Lower lobe of right lung (tissue), 2 donors: ENCODE data around the gene SPSB2. TPM values are rescaled to one million over a fixed set of nuclear protein-coding genes. Genes with fewer than 3 reads are reported as not detected.

ENCODE experiments used
- ATAC-seq, 2 donors: fragments of 200-7000 bp; cut with Tn5 transposase; one replicate each; pipeline ENCODE4 v1.9.1; 2020 to 2022; ENCODE audit warnings: mild to moderate bottlenecking in 2 of 2, moderate library complexity in 2 of 2
- DNase-seq: peaks from one replicate; pipeline ENCODE4 v3.0.0-alpha.2; 2020
- H3K27ac ChIP-seq: fragments of 200-600 bp; one replicate; pipeline ENCODE4 v1.8.0; 2022
- H3K27me3 ChIP-seq: fragments of 200-600 bp; one replicate; pipeline ENCODE4 v1.8.0; 2022; ENCODE audit warnings: low read depth
- H3K36me3 ChIP-seq: fragments of 200-600 bp; one replicate; pipeline ENCODE4 v1.8.0; 2022; ENCODE audit warnings: mild to moderate bottlenecking
- H3K4me1 ChIP-seq: fragments of 200-600 bp; one replicate; pipeline ENCODE4 v1.8.0; 2022
- H3K4me3 ChIP-seq: fragments of 200-600 bp; one replicate; pipeline ENCODE4 v1.8.0; 2022; ENCODE audit warnings: mild to moderate bottlenecking
- H3K9me3 ChIP-seq: fragments of 200-600 bp; one replicate; pipeline ENCODE4 v1.8.0; 2022
- intact Hi-C: fragments of 100-400 bp; cut with DNase I; formaldehyde crosslinking; loops from one replicate; pipeline ENCODE4 v1.11.0; 2022
- long read RNA-seq: library from polyadenylated mRNA; unstranded; transcript quantifications from one replicate; pipeline ENCODE4 v2.0.0, GENCODE V29; 2021
- total RNA-seq: library from RNA; stranded (reverse); fragmentation: NEBNext Ultra II Directional; extraction: Animal tissue kit (Norgen Biotek cat#: 25700); gene quantifications from one replicate; pipeline ENCODE4 v1.2.1, GENCODE V29; 2021
- TF ChIP-seq, protein P1 (sequence below): fragments of 200-600 bp; IDR thresholded peaks from one replicate; pipeline ENCODE4 v1.8.0; 2022; ENCODE audit warnings: antibody characterized with exemption, mild to moderate bottlenecking
- donor health status: DM: no; HTN: yes; CAD: no; lungs with severe emphysema.

The SPSB2 gene, protein sequence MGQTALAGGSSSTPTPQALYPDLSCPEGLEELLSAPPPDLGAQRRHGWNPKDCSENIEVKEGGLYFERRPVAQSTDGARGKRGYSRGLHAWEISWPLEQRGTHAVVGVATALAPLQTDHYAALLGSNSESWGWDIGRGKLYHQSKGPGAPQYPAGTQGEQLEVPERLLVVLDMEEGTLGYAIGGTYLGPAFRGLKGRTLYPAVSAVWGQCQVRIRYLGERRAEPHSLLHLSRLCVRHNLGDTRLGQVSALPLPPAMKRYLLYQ
- 25.5 TPM for total RNA-seq
- long read RNA-seq, transcript SPSB2-205 (3 exons, 1,236 nt): major isoform, 8 of 43 reads
- long read RNA-seq, partial matches to known transcripts: 26 of 43 reads
- long read RNA-seq, other reads (novel, unspliced or antisense): 6 of 43 reads

DNA sequence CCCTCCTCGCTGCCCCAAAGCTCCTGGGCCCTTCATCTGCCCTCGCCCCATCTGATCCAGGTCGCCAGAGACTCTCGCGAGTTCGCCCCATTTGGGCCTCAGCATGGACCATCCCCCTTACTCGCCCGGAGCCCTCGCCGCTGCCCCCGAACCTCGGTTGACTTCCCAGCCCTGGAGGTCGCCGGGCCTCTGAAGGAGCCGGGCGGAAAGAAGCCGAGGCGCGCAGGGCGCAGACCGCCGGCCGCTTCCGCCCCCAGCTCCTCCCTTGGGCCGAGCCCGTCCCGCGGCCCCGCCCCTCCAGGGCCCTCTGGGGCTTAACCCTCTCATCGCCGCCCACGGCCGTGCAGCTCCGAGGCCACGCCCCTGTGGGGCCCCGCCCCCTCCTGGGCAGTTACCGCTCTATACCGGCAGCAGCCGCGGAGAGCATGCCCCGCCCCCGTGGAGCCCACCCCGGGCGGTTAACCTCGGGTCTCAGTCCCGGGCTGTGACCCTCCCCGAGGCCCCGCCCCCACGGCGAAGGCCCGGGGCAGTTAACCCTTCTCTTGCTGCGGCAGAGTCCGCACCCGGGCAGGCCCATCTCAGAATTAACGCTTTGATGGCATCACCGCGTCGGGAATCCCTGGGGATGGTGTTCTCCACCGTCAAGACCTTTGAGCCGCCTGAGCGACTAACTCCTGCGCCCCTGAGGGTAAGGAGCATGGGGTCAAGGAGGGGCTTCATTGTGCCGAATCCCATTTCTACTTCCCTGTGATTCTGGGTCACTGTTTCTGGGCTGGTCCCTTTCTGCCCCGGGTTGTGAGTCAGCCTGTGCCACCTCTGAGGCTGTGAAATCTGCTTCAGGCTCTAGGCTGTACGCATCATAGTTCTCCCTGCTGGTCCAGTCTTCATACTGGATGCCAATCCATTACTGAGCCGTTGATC lies at the start of gene SPSB2:
SPSB2 (minus strand) TSS at position 210 of the 921 bp plus-strand sequence. CDS start 402 bp downstream, outside the sequence.
- peak within 1 kb of the TSS; percentile 99 for H3K4me3 ChIP-seq
- H3K4me1 ChIP-seq: peaks cover 51% of the 10 kb centered on the region
- intact Hi-C loops: no loop called here
- H3K36me3 ChIP-seq: peaks cover 29% of the 10 kb centered on the region
- TF ChIP-seq, protein P1, sequence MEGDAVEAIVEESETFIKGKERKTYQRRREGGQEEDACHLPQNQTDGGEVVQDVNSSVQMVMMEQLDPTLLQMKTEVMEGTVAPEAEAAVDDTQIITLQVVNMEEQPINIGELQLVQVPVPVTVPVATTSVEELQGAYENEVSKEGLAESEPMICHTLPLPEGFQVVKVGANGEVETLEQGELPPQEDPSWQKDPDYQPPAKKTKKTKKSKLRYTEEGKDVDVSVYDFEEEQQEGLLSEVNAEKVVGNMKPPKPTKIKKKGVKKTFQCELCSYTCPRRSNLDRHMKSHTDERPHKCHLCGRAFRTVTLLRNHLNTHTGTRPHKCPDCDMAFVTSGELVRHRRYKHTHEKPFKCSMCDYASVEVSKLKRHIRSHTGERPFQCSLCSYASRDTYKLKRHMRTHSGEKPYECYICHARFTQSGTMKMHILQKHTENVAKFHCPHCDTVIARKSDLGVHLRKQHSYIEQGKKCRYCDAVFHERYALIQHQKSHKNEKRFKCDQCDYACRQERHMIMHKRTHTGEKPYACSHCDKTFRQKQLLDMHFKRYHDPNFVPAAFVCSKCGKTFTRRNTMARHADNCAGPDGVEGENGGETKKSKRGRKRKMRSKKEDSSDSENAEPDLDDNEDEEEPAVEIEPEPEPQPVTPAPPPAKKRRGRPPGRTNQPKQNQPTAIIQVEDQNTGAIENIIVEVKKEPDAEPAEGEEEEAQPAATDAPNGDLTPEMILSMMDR: peak; percentile 11
- DNase-seq: peak; percentile 100
- H3K27ac ChIP-seq: peak within 1 kb of the TSS; percentile 84
- no peaks in the 10 kb centered on the region for H3K27me3 ChIP-seq
- H3K9me3 ChIP-seq: no peaks in the 10 kb centered on the region
- ATAC-seq: peak; percentile 96 to 97

DNA sequence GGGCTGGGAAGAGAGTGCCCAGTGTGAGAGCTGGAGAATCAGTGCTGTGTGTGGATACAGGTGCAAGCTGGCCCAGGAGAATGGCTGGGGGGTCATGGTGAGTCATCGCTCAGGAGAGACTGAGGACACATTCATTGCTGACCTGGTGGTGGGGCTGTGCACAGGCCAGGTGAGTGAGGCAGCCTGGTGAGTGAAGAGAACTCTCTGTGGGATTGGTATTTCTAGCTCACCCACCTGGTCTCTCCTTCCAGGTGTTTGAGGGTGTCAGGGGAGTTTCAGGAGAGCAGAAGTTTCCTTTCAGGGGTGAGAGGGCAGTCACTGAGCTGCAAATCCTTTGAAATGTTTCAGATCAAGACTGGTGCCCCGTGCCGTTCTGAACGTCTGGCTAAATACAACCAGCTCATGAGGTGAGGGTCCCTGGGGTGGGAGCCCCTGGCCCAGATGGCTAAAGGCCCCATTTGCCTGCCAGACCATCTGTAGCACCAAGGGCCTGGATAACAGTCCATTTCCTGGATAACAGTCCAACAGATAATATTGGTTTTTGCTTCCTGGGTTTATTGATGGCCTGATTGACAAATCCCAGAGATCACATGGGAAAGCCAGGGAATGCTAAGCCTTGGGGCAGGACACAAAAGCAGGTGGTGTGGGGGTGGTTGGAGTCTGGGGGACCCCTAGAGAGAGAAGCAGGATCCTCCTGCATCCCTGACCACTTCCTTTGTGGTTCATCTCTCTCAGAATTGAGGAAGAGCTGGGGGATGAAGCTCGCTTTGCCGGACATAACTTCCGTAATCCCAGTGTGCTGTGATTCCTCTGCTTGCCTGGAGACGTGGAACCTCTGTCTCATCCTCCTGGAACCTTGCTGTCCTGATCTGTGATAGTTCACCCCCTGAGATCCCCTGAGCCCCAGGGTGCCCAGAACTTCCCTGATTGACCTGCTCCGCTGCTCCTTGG lies 49.2 kb upstream of the SPSB2 start:
- Histone ChIP-seq H3K9me3 (no peaks in the 10 kb centered on the region), H3K36me3 (peaks cover 22% of the 10 kb centered on the region), H3K27ac (no peak overlapping the region), H3K4me3 (no peak overlapping the region), H3K4me1 (peaks cover 34% of the 10 kb centered on the region), H3K27me3 (no peaks in the 10 kb centered on the region)
- intact Hi-C loops: no loop called here
- DNase-seq (peak; percentile 29), ATAC-seq (no peak)
- TF ChIP-seq, protein P1: no peak

DNA sequence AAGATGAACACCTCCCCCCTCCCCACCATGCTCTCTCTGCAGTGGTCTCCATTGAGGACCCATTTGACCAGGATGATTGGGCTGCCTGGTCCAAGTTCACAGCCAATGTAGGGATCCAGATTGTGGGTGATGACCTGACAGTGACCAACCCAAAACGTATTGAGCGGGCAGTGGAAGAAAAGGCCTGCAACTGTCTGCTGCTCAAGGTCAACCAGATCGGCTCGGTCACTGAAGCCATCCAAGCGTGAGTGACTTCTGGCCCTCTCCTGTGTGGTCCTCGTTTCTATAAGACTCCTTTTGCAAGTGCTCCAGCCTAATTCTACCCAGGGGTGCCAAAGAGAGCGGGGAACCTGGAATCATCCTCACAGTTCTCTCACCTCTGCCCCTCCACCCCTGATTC lies 48.4 kb upstream of the SPSB2 start:
- Histone ChIP-seq H3K27me3 (no peaks in the 10 kb centered on the region), H3K4me1 (peaks cover 27% of the 10 kb centered on the region), H3K36me3 (peaks cover 26% of the 10 kb centered on the region), H3K9me3 (no peaks in the 10 kb centered on the region), H3K27ac (no peak overlapping the region), H3K4me3 (no peak overlapping the region)
- intact Hi-C loops: no loop called here
- TF ChIP-seq, protein P1: no peak
- DNase-seq: peak; percentile 20
- ATAC-seq: no peak

DNA sequence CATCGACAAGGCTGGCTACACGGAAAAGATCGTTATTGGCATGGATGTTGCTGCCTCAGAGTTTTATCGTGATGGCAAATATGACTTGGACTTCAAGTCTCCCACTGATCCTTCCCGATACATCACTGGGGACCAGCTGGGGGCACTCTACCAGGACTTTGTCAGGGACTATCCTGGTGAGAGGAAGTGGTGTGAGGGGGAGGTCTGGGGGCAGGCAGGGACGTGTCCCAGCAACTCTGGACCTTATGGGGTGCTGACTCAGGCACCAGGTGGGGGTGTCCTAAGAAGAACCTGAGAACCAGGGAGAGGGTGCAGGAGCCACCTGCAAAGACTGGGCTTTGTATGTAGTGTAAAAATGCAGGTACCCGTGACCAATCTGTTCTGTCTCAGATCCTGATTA lies 46.5 kb upstream of the SPSB2 start:
- ATAC-seq (no peak), DNase-seq (peak; percentile 25)
- H3K4me3 ChIP-seq: no peak overlapping the region
- TF ChIP-seq, protein P1: no peak
- H3K36me3 ChIP-seq: peaks cover 28% of the 10 kb centered on the region
- no peak overlapping the region for H3K27ac ChIP-seq
- peaks cover 4% of the 10 kb centered on the region for H3K27me3 ChIP-seq
- H3K4me1 ChIP-seq: peaks cover 14% of the 10 kb centered on the region
- intact Hi-C loops: no loop called here
- H3K9me3 ChIP-seq: no peaks in the 10 kb centered on the region
